ENCODE results near the gene ALS2CL.

DNA sequence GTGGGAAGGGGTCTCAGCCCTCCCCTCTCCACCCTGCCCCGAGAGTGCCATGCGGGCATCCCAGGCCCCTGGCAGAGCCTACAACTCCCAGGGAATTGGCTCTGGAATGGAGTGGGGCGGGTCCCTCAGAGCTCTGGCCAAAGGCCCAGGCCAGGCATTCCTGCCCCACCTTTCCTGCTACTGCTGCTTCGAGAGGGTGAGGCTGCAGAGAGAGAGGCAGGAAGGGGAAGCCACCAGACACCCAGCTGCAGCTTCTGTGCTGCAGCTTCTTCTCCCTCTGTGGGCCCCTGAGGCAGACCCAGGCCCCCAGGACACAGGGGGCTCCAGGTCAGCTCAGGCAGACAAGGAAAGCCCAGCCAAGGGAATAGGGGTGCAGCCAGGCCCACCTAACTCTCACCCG is 2.7 kb downstream of the ALS2CL start:
- TF ChIP-seq EP300 (IDR thresholded peaks at IDR 0.05; ENCODE audit: borderline replicate concordance in 1 of 2, control insufficient read depth in 1 of 2, low read depth in 2 of 2, low read length in 2 of 2), result no peak
- TF ChIP-seq POLR2A (IDR thresholded peaks at IDR 0.05; ENCODE audit: low read depth, low read length), result no peak
- TF ChIP-seq SIN3A (IDR thresholded peaks at IDR 0.05; ENCODE audit: low read depth, low read length), result no peak
- TF ChIP-seq DPF2 (IDR thresholded peaks at IDR 0.05), result no peak
